ENCODE measurements around the gene EIF2S3.

GRCh38 chrX:24099394-24099793, 44.6 kb downstream of the EIF2S3 start:
- no peak for TF ChIP-seq CTCF (IDR thresholded peaks at IDR 0.05; ENCODE audit: poor library complexity)
- no peak for TF ChIP-seq EZH2 (IDR thresholded peaks at IDR 0.05; ENCODE audit: borderline replicate concordance)
- no peak for TF ChIP-seq EZH2phosphoT487 (IDR thresholded peaks at IDR 0.05; ENCODE audit: low read depth, severe bottlenecking, unreplicated experiment)
